GM12801 (cell line): Measurements from ENCODE around the gene PAQR5.

Source experiments
- TF ChIP-seq, protein P1 (sequence below): IDR thresholded peaks from one replicate; pipeline ENCODE4 v1.5.1; 2011; ENCODE audit warnings: control low read depth; ENCODE audit not compliant: insufficient read length; ENCODE audit errors: extremely low read depth

The PAQR5 gene

DNA sequence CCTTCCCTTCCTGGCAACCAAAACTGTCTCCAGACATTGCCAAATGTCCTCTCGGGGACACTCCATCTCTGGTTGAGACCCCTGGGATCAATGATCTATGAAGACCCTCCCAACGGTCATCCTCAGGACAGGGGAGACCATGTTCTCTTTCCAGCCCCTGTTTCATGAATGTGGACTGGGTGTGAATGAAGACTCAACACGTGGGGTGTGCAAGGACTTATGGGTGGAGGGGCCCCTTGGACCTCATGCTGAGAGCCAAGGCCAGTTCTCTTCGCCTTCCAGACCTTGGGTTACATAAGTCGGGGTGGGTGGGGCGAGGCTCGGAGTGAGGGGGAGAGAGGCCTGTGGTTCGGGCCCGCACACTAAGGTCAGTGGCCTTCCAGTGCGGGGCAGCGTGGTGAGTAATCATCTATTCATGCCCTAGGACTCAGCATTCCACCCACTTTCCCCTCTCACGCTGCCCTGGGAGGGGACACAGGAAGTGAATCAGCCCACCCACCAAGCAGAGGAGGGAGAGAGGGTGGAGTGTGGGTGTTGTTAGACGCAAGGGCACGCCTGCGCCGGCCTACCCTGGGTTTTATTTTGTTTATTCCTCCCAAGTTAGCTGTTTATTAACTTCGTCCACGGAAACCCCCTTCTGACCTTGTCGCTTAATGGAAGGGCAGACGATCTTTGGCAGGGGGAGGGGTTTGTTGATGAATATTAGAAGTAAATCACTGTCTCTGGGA is 6.7 kb downstream of the PAQR5 start:
- TF ChIP-seq, protein P1, sequence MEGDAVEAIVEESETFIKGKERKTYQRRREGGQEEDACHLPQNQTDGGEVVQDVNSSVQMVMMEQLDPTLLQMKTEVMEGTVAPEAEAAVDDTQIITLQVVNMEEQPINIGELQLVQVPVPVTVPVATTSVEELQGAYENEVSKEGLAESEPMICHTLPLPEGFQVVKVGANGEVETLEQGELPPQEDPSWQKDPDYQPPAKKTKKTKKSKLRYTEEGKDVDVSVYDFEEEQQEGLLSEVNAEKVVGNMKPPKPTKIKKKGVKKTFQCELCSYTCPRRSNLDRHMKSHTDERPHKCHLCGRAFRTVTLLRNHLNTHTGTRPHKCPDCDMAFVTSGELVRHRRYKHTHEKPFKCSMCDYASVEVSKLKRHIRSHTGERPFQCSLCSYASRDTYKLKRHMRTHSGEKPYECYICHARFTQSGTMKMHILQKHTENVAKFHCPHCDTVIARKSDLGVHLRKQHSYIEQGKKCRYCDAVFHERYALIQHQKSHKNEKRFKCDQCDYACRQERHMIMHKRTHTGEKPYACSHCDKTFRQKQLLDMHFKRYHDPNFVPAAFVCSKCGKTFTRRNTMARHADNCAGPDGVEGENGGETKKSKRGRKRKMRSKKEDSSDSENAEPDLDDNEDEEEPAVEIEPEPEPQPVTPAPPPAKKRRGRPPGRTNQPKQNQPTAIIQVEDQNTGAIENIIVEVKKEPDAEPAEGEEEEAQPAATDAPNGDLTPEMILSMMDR = no peak

DNA sequence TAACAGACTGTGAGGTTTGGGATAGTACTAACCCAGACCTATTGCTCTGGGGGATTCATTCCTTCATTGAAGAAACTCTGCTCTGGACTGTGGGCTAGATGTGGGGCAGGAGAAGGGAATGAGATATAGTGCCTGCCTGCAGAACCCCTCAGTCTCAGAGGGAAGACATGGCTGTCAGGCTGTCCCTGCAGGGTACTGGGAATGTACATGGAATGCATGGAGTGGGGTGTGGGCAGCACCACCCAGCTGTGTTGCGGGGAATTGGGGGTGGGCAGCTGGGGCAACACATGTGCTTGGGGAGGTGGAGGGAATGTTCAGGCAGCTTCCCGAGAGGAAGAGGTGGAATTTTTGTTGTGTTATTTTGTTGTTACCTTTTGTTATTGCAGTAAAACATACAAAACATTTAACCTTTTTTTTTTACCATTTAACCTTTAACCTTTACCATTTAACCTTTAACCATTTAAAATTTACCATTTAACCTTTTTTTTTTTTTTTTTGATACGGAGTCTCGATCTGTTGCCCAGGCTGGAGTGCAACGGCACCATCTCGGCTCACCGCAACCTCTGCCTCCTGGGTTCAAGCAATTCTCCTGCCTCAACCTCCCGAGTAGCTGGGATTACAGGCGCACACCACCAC is 7.3 kb downstream of the PAQR5 start:
- TF ChIP-seq, protein P1 = no peak

DNA sequence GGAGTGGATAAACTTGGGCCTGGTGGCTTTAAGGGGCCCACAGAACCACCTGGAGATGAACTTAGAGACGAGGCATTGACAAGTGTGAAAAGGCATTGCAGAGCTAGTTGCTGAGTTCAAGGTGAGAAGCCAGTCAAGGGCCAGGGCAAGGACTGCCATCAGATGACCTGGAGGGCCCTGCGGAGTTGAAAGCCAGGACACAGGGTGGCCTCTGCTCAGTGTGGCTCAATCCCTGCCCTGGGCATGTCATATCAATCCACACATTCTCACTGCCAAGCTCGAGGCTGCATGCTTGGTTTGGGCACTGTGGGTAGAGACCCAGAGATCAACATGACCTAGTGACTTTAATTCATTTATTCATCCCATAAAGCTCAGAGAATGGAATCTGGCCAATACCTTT is 9.2 kb downstream of the PAQR5 start:
- TF ChIP-seq, protein P1 = no peak

- TF ChIP-seq, protein P1 = no peak
Observed at GRCh38 chr15:69308949-69309348, 10.2 kb downstream of the PAQR5 start.

GRCh38 chr15:69311319-69311721 is 12.6 kb downstream of the PAQR5 start:
- TF ChIP-seq, protein P1 = no peak

DNA sequence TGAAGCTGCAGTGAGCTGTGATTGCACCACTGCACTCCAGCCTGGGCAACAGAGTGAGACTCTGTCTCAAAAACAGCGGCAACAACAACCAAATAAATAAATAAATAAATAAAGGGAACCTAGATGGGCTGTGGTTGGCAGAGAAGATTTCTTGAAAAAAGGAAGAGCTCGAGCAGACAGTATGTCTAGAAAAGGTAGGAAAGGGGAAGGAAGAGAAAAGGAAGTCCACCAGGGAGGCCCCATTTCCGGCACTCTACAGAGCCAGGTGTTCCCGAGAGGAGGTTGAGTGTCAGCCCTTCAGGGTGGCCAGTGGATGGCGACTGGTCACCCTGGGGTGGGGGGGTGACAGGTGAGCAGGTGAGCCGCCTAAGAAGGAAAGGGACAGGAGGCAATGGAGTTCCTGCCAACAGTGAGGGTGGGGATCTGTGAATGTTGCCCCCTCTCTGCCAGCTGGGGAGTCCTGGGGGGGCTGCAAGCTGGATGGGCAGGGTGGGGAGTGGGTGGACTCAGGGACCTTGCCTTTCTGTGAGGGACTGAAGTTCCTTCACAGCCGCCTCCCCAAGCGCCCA is 14.8 kb downstream of the PAQR5 start:
- TF ChIP-seq, protein P1 = no peak

DNA sequence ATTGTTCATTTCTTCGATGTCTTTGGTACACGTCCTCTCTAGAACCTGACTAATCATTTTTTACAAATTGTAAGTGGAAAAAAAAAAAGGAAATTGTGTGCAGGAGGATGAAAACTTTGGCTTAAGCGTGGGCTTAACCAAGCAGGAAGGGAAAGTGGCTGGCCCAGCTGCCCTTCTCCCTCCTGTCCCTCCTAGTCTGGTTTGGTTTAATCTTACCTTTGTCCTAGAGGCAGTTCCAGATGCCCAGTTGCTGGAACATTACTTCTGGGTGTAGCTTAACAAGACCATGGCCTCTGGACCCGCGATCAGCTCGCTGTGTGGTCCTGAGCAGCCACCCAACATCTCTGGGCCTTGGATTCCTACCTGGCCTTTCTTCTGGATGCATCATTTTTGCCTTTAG is 15.4 kb downstream of the PAQR5 start:
- TF ChIP-seq, protein P1 = no peak
